NCI-H510A treated with DMSO at 0.1 percent for 48 hours (cell line): Measurements from ENCODE around the gene CARF.

Experiments
- DNase-seq: peaks from one replicate; lab custom pipeline; 2025; lab: John Stamatoyannopoulos, UW

The CARF gene

GRCh38 chr2:203021991-203022390 lies 109.9 kb downstream of the CARF start:
- DNase-seq: no peak

GRCh38 chr2:203022751-203023150 lies 110.7 kb downstream of the CARF start:
- no peak for DNase-seq

GRCh38 chr2:203025592-203025991 lies 113.5 kb downstream of the CARF start:
- DNase-seq: no peak

DNA sequence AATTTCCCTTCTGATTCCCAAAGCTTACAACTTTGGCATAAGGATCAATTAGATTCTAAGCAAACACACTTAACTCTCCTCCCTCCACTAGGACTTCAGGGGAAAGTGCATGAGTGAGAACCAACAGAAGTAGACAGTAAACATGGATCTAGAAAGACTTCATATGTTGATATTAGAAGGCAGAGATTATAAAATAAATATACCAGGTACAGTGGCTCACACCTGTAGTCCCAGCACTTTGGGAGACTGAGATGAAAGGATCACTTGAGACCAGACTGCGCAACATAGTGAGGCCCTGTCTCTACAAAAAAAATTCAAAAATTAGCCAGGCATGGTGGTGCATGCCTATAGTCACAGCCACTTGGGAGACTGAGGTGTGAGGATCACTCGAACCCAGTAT lies 118.5 kb downstream of the CARF start:
- DNase-seq: peak; percentile 46

GRCh38 chr2:203030991-203031390 lies 118.9 kb downstream of the CARF start:
- DNase-seq: no peak

DNA sequence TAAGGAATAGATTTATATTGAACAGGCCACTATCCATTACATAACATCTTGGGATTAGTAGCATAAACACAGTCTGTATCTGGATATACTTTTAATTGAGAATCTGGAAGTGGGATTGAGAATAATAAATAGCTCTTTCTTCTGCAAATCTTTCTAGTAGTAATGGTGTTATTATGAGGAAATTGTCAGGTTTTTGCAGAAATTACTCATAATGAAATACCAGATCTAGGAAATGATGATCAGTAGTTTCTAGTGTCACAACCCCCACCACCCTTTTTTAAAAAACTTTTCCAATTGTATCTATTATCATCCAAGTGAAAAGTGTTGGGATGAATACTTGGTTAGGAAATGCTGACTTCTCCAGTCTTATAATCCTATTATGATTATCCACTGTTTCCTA lies 121.3 kb downstream of the CARF start:
- no peak for DNase-seq

DNA sequence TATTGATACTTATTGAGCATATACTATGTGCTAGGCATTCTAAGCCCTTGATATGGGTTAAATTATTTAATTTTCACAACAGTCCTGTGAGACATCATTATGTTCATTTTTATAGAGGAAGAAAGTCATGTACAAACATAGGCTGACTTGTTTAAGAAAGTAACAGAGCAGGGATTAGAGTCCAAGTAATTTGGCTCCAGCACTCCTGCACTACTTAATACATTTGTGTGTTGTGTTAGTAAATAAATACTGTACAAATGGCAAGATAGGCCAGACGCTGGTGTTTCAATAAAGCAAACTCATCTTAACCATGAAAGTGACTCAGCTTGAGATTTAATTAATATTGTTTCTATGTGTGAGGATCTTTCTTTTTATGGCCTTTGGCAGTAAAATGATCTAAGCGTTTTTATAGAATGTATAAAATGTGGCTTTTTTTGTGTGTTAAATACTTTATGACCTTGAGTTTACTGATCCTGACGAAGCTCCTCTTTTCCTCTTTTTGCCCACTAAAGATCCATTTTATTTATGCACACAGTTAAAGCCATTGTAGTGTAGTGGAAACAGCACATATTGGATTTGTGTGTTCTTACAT lies 123.9 kb downstream of the CARF start:
- no peak for DNase-seq
